RCC 7860 (cell line): ENCODE results near the gene CTDNEP1.
"Not testable (repeated sequence)": the region's sequence is repeated elsewhere in the genome, so short reads cannot be mapped to it uniquely, and the experiment has no call there.

Experiments
- DNase-seq: peaks from one replicate; pipeline ENCODE4 v3.0.0-alpha.2; 2015; ENCODE audit warnings: low spot score
- FAIRE-seq: peaks from 2 replicates; lab custom pipeline; 2012; peaks lifted over from hg19 to GRCh38; lab: Jason Lieb, UNC

CTDNEP1 gene

GRCh38 chr17:7249214-7249613, 2.3 kb downstream of the CTDNEP1 start:
- no peak for DNase-seq
- FAIRE-seq = no peak

- no peak for DNase-seq
- FAIRE-seq = no peak
Observed at GRCh38 chr17:7248796-7249195, 2.7 kb downstream of the CTDNEP1 start.

DNA sequence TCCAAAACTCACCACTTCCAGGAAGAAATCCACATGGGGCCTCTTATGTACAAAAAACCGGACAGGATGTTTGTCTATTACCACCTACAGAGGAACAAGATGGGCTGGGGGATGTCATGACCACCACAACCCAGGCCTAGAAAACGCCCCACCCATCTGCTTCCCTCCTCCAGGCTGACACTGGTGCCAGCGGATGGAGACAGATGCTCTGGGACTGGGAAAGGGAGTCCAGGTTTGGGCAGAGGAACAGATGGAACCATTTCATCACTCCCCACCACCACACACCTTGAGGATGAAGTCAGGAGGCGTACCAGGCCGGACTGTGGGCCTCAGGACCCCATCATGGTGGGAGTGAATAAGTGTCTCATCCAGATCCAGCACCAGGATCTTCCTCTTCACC, 4.8 kb downstream of the CTDNEP1 start:
- FAIRE-seq = no peak

GRCh38 chr17:7243838-7244237, 7.7 kb downstream of the CTDNEP1 start:
- not testable (repeated sequence) for FAIRE-seq, DNase-seq

More for the DNA sequence above, 4.8 kb downstream of the CTDNEP1 start:
- DNase-seq = no peak

GRCh38 chr17:7243453-7243729, 8.1 kb downstream of the CTDNEP1 start:
- DNase-seq = no peak
- FAIRE-seq = no peak

GRCh38 chr17:7242717-7243452, 8.6 kb downstream of the CTDNEP1 start:
- DNase-seq = peak; percentile 71
- FAIRE-seq = no peak

GRCh38 chr17:7241783-7242716, 9.5 kb downstream of the CTDNEP1 start, which contains the start of gene GABARAP:
Gene GABARAP, minus strand, starts transcription at chr17:7242449. Its CDS starts 119 bp downstream, at chr17:7242330.
- FAIRE-seq = peak; percentile 42
- peak; percentile 60 for DNase-seq

GRCh38 chr17:7241090-7241733, 10.3 kb downstream of the CTDNEP1 start:
- DNase-seq (no peak), FAIRE-seq (no peak)

- no peak for DNase-seq
- no peak for FAIRE-seq
Observed at GRCh38 chr17:7240375-7240774, 11.2 kb downstream of the CTDNEP1 start.

DNA sequence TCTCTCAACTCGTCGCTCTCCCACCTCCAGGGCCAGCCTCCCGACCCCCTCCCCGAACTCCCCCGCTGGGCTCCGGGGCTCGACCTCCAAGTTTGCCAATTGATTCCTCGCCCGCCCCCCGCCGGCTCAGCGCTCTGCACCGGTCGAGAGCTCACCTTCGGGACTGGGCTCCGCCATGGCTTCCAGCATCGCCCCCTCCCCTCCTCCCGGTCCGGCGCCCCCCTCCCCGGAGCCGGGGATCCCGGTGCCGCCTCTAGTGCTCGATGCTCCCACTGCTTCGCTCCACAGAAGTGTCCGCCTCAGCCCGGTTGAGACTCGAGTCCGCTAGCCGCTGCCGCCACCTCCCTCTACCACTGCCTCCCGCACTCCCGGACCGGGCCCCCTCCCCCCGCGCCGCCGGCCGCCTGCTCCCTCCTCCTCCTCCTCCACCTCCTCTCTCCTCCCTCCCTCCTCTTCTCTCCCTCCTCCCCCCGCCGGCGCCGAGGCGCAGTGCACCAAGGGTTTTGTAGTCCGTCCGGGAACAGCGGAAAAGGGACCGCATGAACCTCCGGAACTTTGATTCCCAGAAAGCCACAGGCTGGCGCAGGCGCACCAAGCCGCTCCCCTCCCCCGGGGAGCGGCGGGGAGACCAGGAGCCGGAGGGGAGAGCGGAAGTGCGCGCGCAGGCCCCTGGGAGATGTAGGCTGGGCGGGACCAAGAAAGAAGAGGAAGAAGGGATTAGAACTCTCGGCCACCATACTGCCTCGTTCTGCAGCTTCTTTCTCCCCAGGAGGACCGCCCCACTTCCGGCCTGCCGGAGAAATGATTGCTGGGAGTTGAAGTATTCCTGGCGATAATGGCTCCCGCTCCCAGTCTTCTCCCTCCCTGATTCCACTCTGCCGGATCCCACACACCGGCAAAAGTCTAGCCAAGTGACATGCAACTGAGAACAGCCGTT, 12.2 kb downstream of the CTDNEP1 start, which contains the start of gene PHF23:
Gene PHF23 (minus strand): TSS at position 367 of the 937 bp plus-strand sequence. CDS start 178 bp downstream, at position 189.
- FAIRE-seq = peak; percentile 80
- peak; percentile 98 for DNase-seq

DNA sequence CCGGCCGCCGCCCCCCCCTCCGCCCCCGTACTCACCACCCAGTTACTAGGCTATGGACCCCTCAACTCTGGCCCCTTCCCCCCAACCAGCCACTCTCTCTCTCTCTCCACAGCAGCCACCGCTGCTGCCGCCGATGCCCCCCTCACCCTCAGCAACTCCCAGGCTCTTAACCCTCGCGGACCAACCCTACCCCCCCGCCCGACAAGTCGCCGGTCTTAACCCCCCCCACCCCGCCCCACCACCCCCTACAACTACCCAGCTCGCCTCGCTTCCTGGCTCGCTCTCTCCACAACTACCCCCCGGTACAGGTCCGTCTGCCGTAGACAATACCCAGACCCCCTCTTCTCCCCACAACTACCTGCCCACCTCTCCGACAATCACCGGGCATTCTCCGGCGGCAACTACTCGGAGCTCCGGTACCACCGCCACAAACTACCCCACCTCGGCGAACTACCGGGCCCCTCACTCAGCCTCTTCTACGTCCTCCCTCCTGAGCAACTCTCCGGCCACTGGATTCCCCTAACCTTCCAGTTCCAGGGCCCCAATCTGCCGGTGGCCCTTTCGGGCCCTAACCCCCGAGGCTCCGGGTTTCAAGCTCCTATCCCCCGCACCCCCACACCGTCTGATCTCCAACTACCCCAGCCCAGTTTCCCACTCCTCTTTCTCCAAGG, 13.0 kb downstream of the CTDNEP1 start:
- FAIRE-seq = no peak
- peak; percentile 8 for DNase-seq

DNA sequence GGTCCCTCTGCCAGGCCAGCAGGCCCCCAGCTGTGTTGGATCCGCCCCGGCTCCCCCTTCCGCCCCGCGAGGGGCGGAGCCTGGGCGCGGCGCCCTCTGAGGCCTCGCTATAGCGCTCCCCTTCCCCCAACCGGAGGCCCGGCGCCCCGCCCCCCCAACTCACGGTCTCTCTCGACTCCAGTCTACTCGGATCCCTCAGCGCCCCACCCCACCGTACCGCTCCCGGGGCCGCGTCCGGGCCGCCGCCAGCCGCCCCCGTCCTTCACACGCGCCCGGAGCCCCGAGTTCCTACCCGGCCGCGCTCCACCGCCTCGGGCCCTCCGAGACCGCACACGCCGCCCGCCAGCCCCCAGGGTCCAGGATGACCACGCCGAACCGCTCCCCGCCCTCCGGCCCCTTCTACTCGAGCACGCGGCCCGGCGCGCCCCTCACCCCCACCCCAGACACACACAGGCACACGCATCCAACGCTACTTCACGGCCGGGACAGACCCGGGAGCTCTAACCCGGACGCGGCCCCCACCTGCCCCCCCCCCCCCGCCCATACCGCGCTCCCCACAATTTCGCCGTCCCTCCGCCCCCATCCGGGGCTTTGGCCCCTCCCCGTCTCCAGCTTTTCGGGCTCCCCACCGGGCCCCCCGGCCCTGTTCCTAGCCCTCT, 13.6 kb downstream of the CTDNEP1 start:
- DNase-seq = no peak
- no peak for FAIRE-seq

GRCh38 chr17:7237266-7237760, 14.2 kb downstream of the CTDNEP1 start:
- DNase-seq (no peak), FAIRE-seq (no peak)

DNA sequence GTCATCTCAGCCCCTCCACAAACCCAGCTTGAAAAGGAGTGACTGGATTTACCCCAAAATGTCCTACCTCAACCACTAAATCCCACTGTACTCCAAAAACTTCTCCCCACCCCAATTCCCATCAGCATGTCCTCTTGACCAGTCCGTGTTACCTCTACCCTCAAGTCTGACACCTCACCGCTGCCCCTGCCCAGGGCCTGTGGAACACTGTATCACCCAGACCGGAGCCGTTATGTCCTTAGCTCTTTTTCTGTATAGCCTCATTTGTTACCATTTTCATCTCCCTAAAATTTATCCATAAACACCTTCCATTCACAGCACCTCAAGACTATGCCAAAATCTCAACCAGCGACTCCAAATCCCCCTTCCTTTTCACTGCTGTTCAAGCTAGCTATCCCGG, 14.7 kb downstream of the CTDNEP1 start:
- FAIRE-seq = no peak
- DNase-seq = no peak

- DNase-seq (no peak), FAIRE-seq (no peak)
Observed at GRCh38 chr17:7235693-7236665, 15.6 kb downstream of the CTDNEP1 start.

GRCh38 chr17:7234083-7234951, 17.2 kb downstream of the CTDNEP1 start, which contains the start of gene DVL2:
Gene DVL2, minus strand, starts transcription at chr17:7234517. Its CDS starts 255 bp downstream, at chr17:7234262.
- FAIRE-seq (no peak), DNase-seq (peak; percentile 83)

DNA sequence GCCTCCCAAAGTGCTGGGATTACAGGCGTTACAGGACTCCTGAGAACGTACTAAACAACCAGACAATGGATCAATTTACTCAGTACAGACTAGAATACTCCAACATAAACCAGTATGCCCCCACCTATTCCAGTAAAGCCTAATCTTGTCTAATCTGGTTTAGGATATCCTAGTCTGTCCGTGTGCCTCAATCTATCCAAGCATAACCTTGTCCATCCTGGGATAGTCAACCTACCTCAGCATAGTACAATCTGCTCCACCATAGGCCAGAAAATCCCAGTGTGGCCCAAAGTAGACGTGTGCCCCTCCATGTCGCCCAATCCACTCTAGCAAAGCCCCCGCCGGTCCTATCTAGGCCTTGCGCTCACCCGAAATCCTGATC, 17.8 kb downstream of the CTDNEP1 start:
- DNase-seq (no peak), FAIRE-seq (no peak)
